ENCODE measurements around the gene KIRREL3.
"Not testable (repeated sequence)": the region's sequence is repeated elsewhere in the genome, so short reads cannot be mapped to it uniquely, and the experiment has no call there.

Gene KIRREL3

DNA sequence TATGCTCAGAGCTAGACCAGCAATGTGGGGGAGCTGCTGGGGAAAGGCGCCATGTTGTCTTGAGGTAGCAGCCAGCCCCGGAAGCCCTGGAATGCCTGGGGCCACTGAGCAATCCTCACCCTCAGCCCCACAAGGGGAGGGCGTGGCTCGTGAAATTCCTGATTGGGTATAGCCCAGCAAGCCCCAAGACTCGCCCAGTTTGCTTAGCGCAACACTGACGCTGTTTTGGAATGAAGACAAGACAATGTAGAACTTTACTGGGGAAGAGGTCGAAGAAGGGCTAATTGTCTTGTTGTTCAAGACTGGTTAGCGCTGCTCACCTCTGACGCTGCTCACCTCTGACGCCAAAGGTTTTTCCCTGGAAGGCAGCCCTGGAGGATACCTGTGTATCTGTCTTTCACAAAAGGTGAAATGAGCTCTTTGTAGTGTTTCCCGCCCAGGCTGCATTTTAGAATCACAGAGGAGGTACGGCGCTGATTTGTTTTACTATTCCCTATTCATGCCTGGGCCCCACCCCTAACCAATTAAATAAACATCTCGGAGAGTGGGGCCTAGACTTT is 597.5 kb downstream of the KIRREL3 start:
- no peak for DNase-seq (ENCODE audit: low spot score)

DNA sequence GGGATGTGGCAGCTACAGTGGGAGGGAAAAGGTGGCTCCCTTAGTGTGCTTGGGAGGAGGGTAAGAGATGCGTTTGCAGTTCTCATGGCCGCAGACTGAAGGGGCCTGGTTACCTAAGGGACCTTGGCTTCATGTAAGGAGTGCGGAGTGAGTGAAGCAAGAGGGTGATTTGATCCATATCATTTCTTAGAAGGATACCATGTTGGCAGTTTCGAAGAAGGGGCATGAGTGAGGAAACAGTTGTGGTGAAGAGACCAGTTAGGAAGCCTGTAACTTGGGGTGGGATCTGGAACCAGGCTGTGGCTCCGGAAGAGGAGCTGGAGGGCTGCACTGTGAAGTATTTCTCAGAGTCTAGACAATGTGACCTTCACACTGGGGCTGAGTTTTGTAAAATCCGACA is 600.1 kb downstream of the KIRREL3 start:
- no peak for DNase-seq (ENCODE audit: low spot score)

DNA sequence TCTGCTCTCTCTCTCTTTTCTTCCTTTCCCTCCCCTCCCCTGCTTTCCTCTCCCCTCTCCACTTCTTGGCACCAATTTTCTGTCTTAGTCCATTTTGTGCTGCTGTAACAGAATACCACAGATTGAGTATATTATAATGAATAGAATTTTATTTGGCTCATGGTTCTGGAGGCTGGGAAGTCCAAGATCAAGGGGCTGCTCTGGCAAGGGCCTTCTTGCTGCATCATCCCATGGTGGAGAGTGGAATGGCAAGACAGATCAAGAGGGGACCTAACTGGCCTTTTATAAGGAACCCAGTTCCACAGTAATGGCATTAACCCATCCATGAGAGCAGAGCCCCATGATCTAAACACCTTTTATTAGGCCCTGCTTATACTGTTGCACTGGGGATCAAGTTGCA is 600.6 kb downstream of the KIRREL3 start:
- DNase-seq (ENCODE audit: low spot score), result no peak

DNA sequence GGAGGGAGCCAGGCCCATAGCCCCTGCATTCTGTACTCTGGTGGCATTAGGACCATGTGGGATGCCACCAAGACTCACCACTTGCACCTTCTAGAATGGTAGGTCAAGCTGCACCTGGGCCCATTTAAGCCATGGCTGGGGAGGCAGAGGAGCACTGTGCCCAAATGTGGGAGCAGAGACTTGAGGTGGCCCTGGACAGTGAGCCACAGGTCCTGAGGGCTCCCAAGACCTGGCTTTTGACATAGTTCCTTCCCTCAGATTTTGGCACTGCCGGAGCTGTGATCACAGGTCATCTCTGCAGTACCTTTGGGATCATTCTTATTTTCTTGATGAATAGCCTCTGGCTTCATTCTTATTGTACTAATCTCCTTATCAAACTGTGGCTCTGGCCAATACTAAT is 601.8 kb downstream of the KIRREL3 start:
- no peak for DNase-seq (ENCODE audit: low spot score)

DNA sequence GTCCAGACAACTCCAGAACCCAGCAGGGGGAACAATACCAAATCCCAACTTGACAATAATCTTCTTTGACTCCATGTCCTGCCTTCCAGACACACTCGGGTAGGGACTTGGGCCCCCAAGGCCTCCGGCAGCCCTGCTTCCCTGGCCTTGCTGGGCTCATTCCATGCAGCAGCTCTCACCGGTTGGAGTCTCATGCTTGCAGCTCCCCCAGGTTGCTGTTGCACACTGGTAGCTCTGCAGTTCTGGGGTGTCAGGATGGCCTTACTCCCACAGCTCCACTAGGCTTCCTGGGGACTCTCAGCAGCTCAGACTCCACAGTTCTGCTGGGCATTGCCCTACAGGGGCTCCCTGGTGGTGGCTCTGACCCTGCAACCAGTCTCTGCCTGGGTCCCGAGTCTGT is 602.3 kb downstream of the KIRREL3 start:
- DNase-seq (ENCODE audit: low spot score), result no peak

DNA sequence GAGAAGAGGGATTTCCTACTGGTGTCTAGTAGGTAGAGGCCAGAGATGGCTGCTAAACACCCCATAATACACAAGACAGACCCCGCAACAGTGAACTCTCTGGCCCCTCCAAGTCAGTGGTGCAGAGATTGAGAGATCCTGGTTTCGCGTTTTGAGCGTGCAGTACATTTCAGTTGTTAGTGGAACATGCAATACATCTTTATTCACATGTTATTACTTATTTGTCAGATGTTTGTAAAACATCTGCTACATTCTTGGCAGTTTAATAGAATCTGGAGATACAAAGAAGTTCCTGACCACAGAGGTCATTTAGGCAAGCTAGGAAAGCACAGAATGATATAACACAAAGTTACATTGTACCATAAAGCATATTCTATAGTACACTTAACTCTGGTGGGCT is 603.6 kb downstream of the KIRREL3 start:
- DNase-seq (ENCODE audit: low spot score), result no peak

DNA sequence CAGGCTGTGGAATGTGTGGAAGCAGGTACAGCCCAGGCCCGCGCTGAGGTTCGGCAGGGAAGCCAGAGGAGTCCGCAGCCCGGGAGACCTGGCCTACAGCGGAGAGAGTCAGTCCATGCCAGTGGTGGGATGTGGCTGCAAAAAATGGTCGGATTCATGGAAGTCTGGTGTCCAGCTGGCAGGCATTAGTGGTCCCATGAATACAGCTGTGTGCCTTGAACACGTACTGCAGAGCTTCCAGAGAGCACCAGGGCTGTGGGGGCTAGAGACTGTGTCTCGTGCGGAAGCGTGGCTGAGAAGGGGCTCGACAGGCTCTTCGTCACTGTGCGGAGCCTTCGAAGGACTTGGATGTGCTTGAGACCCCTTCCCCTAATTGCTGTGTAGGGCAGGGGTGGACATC is 604.3 kb downstream of the KIRREL3 start:
- not testable (repeated sequence) for DNase-seq (ENCODE audit: low spot score)

DNA sequence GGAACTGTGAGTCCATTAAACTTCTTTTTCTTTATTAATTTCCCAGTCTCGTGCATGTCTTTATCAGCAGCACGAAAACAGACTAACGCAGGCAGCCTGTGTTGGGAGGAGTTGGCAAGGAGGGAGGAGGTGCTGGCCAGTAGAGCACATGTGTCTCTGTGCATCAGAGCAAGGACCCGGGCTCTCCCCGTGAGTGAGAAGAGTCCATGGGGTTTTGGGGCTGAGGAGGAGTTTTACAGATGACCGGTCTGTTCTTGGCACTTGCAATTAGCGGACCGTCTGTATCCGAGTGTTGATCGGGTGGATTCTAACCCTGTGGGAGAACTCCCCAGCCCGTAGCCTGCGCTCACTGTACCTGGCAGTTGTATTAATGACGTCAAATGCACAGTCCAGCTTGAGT is 604.8 kb downstream of the KIRREL3 start:
- DNase-seq (ENCODE audit: low spot score), result not testable (repeated sequence)

DNA sequence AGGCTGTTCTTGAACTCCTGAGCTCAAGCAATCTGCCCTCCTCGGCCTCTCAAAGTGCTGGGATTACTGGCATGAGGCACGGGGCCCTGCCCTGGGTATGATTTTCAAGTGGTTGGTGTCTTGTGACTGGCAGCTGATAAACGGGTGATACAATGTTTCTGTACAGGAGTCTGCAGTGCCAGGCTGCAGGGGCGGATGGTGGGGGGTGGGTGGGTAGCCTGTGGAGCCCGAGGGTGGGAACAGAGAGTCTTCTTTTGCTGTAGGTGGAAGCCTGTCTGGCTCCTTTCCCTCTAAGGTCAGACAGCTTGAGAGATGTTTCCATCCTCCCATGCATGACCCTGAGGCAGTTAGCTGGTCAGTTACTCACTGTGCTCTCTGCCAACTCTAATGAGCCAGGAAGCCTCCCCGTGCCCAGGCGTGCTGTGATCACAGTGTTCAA is 605.9 kb downstream of the KIRREL3 start:
- peak; percentile 32 for DNase-seq (ENCODE audit: low spot score)

DNA sequence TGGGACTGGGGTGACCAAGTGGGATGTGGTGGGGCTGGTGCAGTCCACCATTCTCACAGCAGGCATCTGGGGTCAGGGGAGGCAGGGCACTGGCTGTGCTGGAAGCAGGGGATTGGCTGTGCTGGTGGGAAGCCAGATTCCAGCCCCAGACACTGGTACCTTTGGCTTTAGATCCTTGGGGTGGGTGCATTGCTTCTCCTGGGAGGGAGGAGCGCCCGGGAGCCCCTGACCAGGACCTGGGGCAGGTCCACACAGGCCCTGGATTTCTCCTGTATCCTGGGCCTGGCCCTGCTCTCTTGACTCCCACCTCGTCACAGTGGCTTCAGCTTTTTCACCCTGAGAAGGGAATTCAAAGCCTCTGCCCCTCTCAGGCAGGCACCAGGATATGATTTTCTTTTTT is 606.5 kb downstream of the KIRREL3 start:
- no peak for DNase-seq (ENCODE audit: low spot score)

DNA sequence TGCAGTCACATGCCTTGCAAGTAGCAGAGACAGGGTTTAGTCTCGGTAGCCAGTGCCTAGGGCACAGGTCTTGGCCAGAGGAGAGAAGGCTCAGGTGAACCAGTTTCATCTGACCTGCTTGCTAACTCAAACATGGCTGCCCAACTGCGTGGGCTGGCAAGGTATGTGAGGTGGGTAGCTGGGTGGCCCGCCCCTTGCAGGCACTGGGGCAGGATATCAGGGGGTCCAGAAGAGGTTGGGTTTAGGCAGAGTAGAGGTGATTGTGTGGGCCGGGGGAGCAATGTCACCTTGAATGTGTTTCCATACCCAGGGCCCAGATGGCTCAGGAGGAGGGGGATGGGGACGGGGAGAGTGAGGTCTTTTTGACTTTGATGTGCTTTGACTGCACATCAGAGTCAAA is 607.4 kb downstream of the KIRREL3 start:
- DNase-seq (ENCODE audit: low spot score), result no peak

DNA sequence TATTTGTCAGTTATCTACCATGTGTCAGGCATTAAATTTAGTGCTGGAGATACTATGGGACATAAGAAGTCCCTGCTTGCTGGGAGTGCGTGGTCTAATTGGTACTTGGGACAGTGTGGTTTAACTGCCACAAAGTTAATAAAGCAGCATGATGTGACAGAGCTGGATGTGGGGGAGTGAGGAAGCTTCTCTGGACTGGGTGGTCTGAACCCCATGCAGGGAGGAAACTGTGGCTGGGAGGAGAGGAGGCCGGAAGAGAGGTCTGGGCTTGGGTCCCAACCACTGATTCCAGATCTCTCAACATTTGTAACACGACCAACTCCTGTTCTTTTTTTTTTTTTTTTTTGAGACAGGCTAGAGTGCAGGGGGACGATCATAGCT is 607.9 kb downstream of the KIRREL3 start:
- no peak for DNase-seq (ENCODE audit: low spot score)

DNA sequence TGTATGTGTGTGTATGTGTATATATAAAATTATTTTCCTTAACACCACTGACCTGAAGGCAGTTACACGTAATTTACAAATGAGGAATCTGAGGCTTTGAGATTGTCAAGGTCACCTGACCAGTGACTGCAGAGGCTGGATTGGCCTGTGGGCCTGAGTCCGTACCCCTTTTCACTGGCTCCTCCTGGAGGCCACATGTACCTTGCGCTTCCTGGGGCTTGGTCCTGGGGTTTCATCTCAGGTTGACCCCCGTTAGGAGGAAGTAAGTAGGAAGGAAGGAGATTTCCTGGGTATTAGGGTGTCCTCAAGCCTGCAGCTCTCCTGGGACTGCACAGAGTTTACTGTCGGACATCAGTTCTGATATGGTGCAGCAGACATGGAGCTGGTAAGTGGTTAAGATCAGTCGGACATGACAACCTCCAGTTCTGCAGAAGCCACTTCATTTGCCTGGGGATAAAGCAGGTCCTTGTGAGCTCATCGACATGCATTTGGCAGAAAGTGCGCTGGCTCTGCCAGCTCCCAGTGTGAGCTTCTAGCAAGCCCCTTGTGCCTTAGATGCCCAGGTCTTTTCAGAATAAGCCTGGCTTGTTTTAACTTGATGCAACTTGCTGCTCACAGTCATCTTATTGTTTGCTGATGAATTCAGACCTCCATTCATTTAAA is 608.5 kb downstream of the KIRREL3 start:
- no peak for DNase-seq (ENCODE audit: low spot score)

DNA sequence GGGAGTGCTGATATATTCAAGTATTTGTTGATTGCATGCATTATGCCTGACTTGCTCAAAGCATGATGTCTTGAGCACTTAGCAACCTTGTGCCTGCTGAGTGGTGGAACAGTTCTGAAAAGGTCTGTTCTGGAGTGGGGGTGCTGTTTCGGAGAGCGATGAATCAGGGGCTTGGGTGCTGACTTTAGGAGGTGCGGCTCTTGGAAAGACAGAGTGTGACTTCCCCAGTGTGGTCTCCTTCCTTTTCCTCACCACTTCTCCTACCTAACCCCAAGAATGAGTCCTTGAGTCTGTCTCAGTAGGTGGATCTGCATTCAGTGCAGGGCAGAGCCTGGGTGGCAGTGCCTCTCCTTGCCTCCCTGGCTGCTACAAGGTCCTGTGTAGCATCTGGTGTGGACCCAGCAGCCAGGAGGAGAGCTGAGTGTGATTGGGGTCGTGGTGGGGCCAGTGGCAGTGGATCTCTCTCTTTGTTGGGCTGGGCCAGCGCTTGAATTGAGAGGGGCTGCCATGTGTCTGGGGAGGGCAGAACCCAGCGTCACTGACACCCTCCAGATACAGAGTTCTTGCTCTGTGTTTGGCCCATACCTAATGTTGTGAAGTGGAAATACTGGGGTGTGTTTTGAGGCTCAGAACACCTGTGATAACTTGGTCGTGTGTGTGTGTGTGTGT is 609.1 kb downstream of the KIRREL3 start:
- DNase-seq (ENCODE audit: low spot score), result no peak

DNA sequence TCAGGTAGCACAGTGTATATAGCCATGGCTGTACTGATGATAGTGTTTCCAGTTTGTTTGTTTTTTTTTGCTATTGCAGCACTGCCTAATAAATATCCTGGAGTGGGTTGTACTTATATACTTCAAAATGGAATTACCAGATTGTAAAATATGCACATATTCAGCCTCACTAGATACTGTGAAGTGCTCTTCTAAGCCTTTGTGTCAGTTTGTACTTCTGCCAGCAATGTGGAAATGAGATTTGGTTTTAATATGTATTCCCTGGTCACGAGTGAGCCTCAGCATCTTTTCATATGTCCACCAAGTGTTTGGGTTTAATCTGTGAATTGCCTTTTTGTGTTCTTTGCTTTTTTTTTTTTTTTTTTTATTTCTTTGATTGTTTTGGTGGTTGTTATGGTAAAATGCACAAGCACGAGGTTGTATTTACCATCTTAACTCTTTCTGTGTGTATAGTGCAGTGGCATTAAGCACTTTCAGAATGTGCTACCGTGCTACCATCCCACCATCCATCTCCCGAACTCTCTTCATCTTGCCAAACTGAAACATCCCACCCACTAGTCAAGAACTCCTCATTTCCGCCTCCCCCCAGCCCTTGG is 610.2 kb downstream of the KIRREL3 start:
- no peak for DNase-seq (ENCODE audit: low spot score)

DNA sequence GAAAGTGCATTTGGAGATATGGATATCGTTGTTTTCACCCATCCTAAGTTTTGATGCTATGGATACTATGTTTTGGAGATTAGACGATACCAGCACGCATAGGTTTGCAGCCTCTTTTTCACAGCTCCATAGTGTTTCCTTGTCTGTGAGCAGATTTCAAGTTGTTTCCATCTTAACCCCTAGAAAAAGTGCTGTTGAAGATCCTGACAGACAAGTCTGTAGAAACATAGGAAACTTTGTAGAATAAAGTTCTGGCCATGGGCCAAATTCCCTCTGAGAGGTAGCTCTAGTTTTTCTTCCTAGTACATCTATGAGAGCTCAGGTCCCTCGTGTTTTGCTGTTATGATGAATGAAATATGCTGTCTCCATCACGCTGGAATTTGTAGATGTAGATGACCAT is 612.7 kb downstream of the KIRREL3 start:
- DNase-seq (ENCODE audit: low spot score), result no peak

DNA sequence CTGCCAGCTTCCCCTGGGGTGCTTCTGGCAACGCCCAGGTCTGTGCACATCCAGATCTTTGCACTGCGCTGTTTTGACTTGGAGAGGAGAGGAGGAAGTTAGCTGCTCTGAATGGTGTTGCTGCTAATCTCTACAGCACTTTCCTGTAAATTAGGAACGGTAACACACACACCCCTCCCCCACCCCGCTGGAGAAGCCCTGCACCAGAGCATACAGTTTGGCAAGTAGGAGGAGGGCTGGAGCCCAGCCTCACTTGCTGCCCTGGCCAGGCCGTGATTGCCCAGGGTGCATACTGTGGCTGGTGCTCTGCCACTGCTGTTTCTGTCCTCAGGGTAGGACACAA is 613.9 kb downstream of the KIRREL3 start:
- not testable (repeated sequence) for DNase-seq (ENCODE audit: low spot score)

DNA sequence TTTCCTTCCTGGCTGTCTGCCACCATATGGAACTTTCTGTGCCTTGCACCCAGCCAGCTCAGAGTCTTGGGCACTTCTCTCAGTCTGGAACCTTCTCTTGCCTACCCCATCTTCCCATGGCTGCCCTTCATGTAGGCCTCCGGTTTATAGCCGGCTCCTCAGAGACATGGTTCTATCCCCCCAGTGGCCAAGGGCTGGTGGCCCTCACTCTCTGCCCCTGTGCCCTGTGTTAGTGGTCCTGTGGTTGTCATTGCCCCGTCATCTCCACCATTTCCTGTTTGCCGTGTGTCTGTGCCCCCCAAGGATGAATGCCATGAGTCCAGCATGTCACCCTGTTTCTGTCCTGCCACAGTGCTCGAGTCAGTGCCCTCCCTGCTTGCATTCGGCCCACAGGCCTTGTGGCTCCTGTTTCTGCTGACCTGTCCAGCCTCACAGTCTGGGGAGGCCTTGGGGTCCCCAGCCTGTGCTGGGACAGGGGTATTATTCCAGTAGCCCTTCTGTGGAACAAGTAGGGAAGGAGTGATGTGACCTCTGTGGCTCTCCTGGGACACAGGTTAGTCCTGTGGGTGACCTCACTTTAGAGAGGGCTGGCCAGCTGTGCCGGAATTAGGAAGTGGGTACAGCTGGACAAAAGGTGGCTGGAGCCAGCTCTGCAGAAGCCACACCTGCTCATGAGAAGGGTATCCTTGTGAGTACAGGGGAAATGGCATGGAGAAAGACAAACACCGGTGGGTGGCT is 614.4 kb downstream of the KIRREL3 start:
- no peak for DNase-seq (ENCODE audit: low spot score)

DNA sequence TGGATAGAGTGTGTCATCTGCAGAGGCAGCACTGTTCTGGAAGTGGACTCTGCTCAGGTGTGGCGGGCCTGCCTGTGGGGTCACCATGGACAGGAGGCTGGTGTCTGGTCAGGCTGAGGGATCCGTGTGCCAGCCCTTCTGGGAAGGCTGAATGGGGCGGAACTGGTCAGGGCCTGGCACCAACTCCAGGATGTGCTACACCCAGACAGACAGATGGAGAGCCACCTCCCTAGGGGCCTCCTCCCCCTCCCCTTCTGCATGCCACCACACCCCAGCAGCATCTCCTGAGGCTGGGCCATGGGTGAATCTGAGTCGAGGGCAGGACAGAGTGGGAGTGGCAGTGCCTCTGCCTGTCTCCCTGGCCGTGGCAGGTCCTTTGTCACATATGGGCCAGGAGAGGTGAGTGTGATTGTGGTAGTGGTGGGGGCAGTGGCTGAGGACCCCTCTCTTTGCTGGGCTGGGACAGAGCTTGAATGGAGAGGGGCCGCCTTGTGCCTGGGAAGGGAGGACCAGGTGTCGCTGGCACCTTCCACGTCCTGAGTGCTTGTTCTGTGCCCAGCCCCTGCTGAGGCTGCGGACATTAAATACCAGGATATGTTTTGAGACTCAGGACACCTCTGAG is 616.0 kb downstream of the KIRREL3 start:
- DNase-seq (ENCODE audit: low spot score), result no peak

DNA sequence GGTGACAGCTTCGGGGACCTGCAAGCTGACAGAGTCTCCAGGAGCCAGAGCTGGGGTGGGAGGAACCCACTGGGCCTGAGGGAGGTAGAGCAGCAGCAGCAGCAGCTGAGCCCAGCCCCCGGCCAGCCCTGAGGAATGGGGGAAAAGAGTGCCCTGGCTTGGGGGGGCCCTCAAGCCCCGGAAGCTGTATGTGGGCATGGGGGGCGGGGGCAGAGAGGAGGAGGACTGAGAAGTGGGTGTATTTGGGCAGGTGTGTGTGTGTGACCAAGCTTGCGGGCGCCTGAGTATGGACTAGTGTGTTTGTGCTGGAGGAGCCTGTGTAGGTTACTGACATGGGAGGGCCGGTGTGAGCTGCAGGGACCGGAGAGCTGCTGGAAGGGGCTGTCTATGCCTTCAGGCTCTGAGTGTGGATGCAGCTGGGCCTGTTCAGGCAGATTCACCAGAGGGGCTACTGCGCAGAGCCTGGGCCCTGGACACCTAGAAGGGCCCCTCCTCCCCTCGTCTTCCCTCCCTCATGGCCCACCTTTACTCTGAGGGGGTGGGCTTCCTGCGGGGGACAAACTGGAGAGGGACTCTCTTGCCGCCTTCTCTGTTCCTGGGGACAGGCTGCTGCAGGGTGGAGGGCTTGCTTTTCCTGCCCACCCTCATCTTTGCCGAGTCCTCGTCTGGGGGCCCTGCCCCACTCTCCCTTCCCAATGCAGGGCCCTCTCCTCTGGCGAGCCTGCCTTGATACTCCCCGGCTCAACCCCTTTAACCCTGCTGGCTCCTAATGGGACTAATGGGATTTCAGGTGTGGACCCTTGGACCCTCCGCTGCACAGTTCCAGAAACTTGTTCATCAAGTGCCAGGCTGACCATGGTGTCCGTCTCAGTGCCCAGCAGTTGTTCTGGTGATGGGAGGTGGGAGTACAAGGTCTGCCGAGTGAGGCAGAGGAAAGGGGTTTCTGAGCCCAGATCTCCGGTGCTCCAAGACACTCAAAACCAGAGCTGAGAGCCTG is 616.9 kb downstream of the KIRREL3 start:
- no peak for DNase-seq (ENCODE audit: low spot score)

DNA sequence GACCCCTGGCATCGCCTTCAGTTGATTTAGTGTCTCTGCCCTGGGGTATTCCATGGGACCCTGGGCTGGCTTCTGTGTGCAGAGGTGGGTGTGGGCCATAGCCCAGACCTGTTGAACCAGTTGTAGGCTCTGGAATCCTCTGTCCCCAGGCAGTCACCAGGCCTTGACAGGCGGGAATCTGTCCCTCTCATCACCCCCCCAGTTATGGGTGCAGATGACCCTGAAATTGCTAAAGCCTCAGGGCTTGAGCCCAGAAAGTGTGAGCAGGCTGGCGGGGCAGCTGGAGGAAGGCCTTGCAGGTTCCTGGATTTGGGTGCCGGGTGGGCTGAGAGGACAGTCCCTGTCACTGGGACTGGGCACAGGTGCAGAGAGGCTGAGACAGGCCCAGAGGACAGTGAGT is 617.9 kb downstream of the KIRREL3 start:
- not testable (repeated sequence) for DNase-seq (ENCODE audit: low spot score)

Data from kidney tubule cell (primary cell).